SHP77 (cell line): ENCODE measurements around the gene CHRNA4.

Experiments
- DNase-seq, 2 experiments: peaks; one replicate each; lab custom pipeline; 2025; lab: John Stamatoyannopoulos, UW

CHRNA4 gene

GRCh38 chr20:63363981-63364561 lies 2.9 kb upstream of the CHRNA4 start:
- no peak for DNase-seq

- DNase-seq = no peak
Measured at GRCh38 chr20:63363013-63363957, 2.1 kb upstream of the CHRNA4 start.

DNA sequence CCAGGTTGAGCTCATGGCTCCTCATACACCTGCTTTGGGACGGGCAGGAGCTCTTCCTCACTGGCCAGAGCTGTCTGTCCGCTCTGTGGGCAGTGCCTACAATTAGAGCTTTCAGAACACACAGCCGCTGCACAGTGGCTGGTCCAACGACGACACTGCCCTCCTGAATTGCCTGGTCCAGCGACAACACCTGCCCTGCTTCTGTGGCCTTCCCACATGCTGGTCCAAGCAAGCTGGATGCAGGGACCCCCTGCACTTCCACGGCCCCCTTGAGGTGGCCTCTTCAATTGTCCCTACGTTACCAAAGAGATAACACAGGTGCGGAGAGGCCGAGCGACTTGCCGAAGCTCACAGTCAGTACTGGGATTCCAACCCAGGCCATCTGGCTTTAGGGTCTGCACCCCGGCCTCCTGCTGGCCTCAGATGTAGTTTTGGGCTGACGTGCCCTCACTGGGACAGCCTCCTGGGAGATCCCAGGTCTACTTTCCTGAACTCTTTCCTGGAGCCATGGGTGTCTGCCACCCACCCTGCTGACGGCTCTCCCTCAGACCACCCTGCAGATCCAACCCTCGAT lies 1.4 kb upstream of the CHRNA4 start:
- DNase-seq = no peak

DNA sequence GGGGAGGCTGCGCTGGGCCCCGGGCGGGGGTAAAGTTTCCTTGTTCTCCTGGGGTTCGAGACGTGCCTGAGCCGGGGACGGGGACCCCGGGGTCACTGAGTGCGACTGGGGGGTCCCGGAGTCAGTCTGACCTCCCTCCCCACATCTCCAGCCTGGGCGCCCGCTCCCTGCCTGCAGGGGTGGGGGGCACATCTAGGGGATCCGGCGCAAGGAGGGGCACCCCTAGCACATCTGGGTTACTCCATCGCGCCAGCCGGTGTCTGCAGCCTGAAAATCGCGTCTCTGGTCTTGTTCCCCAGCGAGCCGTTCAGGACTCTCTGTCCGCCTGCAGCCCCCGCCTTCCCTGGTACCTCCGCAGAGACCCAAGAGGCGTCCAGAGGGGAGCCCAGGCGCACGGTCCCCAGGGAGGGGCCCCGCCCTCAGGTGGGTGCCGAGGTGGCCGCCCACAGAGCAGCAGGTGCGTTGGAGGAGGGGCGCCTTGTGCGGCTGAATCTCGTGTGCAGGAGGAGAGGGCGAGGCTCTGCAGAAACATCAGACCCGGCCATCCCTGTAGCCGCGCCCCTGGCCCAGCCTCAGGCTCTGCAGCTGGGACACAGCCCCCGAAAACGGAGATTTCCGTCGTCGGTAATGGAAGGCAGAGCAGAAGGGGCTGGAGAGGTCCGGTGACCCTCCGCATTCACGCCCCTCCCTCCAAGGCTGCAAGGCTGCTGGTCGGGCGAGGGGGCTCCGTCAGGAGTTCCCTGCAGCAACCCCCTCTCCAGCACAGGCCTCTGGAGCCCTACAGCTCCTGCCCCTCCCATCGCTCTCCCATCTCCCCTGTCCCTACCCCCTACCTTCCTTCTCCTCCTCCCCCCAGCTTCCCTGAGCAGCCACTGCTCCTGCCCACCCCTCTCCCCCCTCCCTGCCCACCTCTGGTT lies 628 bp upstream of the CHRNA4 start:
- DNase-seq = no peak

DNA sequence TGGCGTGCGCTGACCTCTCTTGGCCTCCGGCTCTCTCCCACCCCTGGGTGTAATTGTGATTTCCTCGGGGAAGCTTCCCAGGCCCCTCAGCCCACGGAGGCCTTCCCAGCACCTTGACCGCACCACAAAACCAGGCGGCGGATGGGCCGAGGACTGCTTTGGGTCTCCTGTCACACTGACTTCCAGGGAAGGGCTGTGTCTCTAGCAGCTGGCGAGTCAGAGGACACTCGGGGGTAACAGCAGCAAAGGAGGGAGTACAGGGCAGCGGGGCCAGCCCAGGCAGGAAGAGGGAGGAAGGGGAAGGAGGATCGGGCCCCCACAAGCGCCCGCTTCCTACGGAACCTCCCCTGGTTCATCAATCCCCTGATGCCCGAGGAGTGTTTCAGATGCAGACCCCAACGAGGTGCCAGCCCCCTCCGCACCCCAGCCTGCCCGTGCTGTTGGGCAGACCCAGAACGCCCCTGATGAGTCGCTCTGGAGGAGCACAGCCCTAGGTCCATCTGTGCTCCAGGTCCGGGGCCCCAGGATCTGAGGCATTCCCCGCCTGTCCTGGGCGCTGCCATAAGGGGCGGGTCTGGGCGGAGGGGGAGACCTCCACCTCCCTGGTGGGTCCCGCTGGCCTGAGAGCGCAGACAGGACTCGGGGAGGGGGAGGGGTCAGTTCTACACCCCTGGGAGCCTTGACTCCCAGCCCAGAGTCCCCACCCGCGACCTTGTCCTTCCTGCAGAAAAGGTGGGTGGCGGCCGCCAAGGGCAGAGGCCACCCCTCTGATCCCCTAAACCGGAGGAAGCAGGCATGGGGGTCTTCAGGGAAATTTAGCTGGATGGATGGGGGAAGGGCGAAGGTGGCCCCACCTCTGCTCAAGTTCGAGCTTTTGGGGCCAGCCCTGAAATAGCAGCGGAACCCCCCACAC lies 956 bp downstream of the CHRNA4 start:
- no peak for DNase-seq

DNA sequence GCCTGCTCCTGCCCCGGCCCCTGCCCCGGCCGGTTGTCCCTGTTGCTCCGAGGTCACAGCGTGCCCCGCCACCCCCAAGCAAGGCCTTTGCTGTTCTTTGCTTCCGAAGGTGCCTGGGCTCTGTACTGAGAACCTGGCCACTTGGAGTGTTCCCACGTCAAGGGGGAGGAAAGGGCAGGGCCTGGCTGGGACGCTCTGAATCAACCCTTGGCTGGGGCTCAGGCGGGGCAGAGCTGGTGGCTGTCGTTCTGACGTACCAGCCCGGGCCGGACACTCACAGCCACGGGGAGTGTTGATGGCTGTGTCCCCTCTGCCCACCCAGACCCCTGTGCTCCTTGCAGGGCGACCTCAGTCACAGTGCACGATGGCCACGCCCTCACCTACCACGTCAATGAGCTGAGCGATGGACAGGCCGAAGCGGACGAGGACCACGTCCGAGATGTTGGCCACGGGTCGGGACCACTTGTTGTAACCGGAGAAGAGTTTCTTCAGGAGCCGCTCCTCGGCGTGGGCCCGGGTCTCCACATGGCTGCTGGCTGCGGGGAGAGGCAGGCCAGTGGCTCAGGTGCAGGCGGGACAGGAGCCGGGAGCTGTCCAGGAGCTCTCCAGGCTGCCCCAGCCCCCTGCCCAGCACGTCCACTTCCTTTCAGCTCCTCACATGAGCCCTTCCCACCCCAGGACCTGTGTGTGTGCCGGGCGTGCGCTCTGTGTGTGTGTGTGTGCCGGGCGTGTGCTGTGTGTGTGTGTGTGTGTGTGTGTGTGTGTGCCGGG lies 1.8 kb downstream of the CHRNA4 start:
- DNase-seq = no peak

DNA sequence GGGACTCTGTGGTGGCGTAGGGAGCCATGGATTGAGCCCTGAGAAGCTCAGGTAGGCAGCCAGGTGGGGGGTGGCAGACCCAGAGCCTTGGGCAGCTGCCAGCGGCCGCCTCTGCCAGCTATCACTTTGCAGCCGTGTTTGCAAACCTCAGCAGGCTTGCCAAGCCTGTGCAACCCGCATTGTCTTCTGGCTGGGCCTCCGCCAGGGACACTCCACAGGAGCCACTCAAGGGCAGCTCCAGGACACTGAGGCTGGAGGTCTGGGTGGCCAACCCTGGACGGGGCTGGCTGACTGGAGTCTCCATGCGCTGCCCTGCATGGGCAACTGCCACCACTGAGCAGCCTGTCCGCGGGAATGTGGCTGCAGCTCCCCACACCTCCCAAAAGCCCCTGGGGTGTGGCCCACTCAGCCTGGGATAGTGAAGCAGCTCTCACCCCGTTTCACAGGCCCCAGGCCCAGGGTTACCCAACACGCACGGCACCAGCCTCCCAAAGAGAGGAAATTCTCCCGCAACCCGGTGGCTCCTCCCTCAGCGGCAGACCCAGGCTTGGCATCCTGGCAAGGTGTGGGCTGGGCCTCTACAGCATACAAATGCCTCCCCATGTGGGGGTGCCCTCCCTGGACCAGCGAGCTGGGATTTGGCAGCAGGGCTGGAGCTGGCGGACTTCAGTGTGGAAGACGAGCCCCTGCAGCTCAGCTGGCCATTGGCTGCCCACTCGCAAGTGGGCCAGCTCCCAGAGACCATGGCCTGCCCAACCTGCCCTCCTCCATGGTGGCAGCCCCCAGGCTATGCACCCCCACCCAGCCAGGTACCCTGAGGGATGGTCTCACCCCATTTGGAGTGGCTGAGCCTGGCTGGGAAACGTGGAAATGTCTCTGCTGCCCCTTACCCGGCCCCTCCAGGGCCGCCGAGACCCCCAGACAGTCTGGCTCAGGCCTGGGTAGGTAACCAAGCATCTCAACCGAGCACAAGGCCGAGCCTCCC lies 2.9 kb downstream of the CHRNA4 start:
- DNase-seq = peak in 1 of 2 experiments; percentile 56

GRCh38 chr20:63356931-63357879 lies 3.9 kb downstream of the CHRNA4 start:
- no peak for DNase-seq

- no peak for DNase-seq
Measured at GRCh38 chr20:63356511-63356910, 4.6 kb downstream of the CHRNA4 start.

DNA sequence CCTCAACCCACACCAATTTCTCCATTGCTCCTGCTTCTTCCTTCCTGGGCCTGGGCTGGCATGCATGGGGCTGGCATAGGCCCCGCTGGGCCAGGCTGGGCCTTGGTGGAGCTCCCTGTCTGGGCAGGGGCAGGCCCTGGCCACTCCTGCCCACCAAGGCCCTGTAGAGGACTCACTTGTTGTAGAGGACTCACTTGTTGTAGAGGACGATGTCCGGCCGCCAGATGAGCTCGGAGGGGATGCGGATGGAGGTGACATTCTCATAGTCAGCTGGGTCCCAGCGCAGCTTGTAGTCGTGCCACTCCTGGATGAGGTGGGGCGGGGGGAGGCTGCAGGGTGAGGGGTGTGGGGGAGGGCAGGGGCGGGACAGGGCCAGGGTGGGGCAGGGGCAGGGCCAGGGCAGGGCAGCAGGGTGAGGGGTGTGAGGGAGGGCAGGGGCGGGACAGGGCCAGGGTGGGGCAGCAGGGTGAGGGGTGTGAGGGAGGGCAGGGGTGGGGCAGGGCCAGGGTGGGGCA lies 5.3 kb downstream of the CHRNA4 start:
- DNase-seq = no peak

DNA sequence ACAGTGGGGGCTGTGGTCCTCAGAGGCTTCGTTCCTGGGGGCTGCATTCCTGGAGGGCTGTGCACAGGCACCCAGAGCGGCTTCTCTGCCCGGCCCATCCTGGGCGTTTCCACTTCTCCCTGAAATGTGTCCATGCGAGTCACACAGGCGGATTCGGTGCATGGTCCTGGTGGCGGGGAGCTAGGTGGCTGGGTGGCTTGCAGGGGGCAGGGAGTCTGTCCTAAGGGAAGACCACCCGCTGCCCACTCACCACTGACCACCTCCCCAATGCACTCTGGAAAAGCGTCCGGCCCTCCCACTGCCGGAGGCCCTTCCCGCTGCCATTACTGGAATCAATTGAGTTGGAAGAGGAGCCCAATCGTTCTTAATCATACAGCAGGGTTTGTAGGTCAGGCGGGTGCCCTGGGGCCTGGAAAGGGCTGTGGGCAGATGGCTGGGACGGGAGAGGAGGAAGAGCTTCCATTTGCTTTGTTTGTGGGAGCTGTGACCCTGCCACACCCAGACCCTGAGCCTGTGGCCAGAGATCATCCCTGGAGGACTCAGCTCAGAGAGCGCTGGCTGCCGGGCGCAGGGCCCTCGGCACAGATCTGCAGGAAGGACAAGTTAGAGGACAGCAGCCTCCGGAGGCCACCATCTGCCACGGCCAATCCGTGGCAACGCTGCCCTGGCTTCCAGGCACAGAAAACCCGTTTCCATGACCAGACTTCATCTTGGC lies 6.4 kb downstream of the CHRNA4 start:
- DNase-seq = no peak

GRCh38 chr20:63352811-63353221 lies 8.3 kb downstream of the CHRNA4 start:
- DNase-seq = no peak

DNA sequence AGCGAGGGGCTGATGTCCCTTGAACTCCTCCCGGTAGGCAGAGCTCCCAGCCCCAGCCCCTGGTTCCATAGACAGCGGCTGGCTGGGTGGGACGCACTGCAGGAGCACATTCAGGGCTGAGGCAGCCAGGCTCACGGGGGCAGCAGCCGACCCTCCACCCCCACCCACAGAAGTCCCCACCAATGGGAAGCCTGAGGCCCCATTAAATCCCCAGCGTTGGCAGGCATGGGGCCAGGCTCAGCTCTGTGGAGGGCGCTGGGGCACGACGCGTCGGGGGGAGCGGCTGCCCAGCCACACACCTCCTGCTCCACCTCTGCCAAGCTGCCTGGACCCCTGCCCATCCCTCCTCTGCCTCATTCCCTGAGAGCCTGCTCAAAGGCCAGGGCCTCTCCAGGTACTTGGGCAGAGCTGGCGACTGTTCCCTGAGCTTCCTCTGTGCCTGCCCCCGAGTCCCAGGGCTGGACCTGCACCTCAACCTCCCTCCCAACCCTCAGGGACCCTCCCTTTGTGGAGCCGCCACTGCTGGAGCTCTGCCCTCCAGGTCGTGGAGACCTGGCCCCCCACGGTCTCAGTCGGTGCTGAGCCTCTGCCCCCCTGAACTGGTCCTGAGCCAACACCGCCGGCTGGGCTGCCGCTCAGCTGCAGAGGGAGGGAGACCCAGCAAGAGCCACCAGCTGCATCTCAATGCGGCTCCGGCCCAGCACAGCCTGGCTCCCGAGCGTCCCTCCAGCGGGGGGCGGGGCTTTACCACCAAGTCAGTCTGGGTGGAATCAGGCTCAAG lies 9.1 kb downstream of the CHRNA4 start:
- DNase-seq = peak; percentile 60 to 78

DNA sequence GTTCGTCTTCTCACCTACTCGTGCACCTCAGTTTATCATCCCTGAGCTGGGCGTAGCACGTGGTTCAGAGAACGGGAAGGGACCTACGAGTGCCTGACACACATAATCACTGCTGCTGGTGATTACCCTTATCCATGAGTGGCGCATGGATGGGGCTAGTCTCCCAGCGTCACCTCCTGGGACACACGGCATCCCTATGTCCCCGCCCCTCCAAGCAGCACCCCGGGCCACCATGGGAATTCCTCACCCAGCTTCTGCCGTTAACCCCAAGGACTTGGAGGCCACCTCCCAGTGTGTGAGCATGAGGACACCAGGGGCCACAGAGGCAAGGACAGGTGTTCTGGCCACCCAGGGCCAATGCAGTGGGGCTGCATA lies 9.8 kb downstream of the CHRNA4 start:
- DNase-seq = no peak

GRCh38 chr20:63350597-63351325 lies 10.4 kb downstream of the CHRNA4 start:
- no peak for DNase-seq
